HUES48 (cell line): Measurements from ENCODE around the gene PSMA5.

Experiments used
- H3K27ac ChIP-seq: one replicate; pipeline ENCODE4 v1.7.0; 2013; ENCODE audit warnings: low read depth, low read length, inconsistent platforms
- H3K27me3 ChIP-seq: 2 replicates; pipeline ENCODE4 v1.6.1; 2013; ENCODE audit warnings: mild to moderate bottlenecking, low read length; ENCODE audit not compliant: control insufficient read depth, insufficient read depth
- H3K36me3 ChIP-seq: 2 replicates; pipeline ENCODE4 v1.6.1; 2013; ENCODE audit warnings: low read length; ENCODE audit not compliant: control insufficient read depth, insufficient read depth
- H3K4me1 ChIP-seq: 2 replicates; pipeline ENCODE4 v1.6.1; 2013; ENCODE audit warnings: mild to moderate bottlenecking, low read length; ENCODE audit not compliant: control insufficient read depth, insufficient read depth
- H3K4me3 ChIP-seq: 2 replicates; pipeline ENCODE4 v1.5.1; 2013; ENCODE audit warnings: mild to moderate bottlenecking, low read depth, low read length
- H3K9ac ChIP-seq: 2 replicates; pipeline ENCODE4 v1.6.1; 2013; ENCODE audit warnings: mild to moderate bottlenecking, low read depth, low read length, moderate library complexity
- H3K9me3 ChIP-seq: 2 replicates; pipeline ENCODE4 v1.6.1; 2013; ENCODE audit warnings: low read length; ENCODE audit not compliant: control insufficient read depth, insufficient read depth

Gene PSMA5

DNA sequence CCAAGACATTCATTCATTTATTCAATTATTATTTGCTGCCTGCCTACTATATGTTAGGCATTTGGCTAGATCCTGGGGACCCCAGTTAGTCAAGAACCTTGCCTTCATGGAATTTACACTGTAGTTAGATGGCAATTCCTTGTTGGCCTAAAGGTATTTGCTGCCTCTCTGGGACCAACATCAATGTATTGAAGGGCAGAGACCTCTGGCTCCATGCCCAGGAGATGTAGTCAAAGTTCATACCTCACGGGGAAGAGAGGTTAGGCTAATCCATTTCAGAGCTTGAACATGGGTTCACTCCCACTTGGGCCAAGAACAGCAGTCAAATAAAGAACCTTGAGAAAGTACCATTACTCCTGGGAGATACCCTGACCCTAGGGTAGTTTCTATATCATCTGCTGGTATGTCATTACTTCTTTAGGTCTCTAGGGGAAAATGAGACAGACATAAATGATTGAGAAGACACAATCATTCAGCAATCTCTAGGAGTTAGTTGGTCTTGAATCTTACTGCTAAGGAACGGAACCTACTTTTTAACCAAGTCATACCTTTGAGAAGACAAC, 60.5 kb downstream of the PSMA5 start:
- Histone ChIP-seq H3K27me3 (no peaks in the 10 kb centered on the region), H3K4me1 (peaks cover 15% of the 10 kb centered on the region), H3K4me3 (no peak overlapping the region), H3K9ac (no peak overlapping the region), H3K27ac (no peak overlapping the region), H3K9me3 (no peaks in the 10 kb centered on the region), H3K36me3 (peaks cover 15% of the 10 kb centered on the region)

DNA sequence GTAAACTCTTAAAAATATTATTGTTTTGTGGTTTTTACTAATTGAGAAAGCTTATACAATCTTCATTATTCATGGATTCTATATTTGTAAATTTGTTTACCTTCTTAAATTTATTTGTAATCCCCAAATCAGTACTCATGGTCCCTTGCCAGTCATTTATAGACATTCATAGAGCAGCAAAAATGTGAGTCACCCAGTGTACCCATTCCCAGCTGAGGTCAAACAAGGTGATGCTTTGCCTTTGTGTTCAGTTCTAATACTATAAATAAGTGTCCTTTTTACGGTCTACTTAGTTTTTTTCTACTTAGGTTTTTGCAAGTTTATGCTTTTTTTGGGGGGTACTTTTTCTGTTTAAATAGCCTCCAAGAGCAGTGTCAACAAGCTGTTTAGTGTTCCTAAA, 64.6 kb downstream of the PSMA5 start:
- H3K9ac ChIP-seq, result no peak overlapping the region

DNA sequence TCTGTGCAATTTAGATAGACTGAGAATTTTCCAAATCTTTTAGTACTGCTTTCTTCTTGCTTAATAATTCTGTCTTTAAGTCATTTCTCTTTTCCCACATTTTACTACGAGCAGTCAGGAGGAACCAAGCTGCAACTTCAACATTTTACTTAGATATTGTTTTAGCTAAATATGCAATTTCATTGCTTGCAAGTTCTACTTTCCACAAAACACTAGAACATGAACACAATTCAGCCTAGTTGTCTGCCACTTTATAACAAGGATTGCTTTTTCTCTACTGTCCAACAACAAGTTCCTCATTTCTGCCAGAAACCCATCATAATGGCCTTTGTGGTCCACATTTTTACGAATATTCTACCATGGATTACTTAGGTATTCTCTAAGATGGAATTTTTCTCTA, 65.2 kb downstream of the PSMA5 start:
- H3K36me3 ChIP-seq, result peaks cover 6% of the 10 kb centered on the region
- H3K4me3 ChIP-seq, result no peak overlapping the region
- no peaks in the 10 kb centered on the region for H3K27me3 ChIP-seq
- no peaks in the 10 kb centered on the region for H3K9me3 ChIP-seq
- H3K4me1 ChIP-seq, result peaks cover 18% of the 10 kb centered on the region
- no peak overlapping the region for H3K9ac ChIP-seq
- peak overlapping the region; percentile 14 for H3K27ac ChIP-seq

More for the DNA sequence above, 64.6 kb downstream of the PSMA5 start:
- H3K27me3 ChIP-seq, result no peaks in the 10 kb centered on the region
- peaks cover 11% of the 10 kb centered on the region for H3K36me3 ChIP-seq
- no peaks in the 10 kb centered on the region for H3K9me3 ChIP-seq
- no peak overlapping the region for H3K4me3 ChIP-seq
- peaks cover 18% of the 10 kb centered on the region for H3K4me1 ChIP-seq
- no peak overlapping the region for H3K27ac ChIP-seq

DNA sequence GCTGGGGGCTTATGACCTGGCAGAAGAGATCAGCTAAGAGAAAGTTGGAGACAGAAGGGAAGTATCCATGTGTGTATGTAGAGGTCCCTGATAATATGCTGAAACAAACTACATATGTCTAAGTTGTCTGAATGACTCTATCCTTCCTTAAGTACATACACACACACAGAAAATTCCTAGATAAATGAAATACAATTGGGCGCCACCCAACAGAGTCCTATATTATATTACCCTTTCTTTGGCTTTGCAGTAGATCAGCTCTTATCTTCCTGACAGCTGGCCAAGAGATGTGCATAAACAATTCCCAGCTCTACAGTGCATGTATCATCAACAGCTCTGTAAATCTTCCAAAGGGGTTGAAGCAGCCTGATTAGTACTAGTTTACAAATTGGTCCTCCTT, 68.6 kb downstream of the PSMA5 start:
- H3K27ac ChIP-seq, result no peak overlapping the region
- peaks cover 24% of the 10 kb centered on the region for H3K36me3 ChIP-seq
- H3K4me1 ChIP-seq, result peaks cover 22% of the 10 kb centered on the region
- no peaks in the 10 kb centered on the region for H3K27me3 ChIP-seq
- H3K4me3 ChIP-seq, result no peak overlapping the region
- H3K9ac ChIP-seq, result no peak overlapping the region
- H3K9me3 ChIP-seq, result no peaks in the 10 kb centered on the region

DNA sequence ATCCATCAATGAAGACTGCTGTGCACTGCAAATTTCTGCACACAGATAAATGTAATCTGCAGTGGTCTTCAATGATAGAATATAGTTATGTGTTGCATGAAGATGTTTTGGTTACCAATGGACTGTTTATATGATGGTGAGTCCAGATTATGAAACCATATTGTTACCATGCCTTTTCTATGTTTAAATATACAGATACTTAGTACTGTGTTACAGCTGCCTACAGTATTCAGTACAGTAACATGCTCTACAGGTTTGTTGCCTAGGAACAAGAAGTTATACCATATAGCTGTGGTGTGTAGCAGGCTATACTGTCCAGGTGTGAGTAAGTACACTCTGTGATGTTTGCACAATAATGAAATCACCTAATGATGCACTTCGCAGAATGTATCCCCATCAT, 69.3 kb downstream of the PSMA5 start:
- peaks cover 20% of the 10 kb centered on the region for H3K4me1 ChIP-seq
- H3K27me3 ChIP-seq, result no peaks in the 10 kb centered on the region
- H3K27ac ChIP-seq, result no peak overlapping the region
- H3K36me3 ChIP-seq, result peaks cover 31% of the 10 kb centered on the region
- no peaks in the 10 kb centered on the region for H3K9me3 ChIP-seq
- no peak overlapping the region for H3K9ac ChIP-seq
- H3K4me3 ChIP-seq, result no peak overlapping the region

DNA sequence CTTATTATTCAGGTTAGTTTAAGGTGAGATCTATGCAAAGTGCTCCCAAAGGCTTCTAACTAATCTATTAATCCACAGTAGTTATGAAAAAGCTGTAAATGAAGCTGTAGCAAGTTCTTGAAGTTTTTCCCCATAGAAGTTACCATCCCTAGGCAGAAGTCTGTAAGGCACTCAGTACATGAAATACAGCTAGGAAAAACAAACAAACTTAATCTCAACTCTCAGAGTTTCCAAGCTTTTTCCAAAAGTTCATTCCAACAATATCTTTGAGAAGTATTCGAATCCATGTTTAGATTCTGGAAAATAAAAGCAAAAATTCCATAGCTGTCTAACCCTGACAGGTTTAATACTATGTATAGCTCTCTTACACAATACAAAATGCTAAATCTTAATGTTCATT, 69.7 kb downstream of the PSMA5 start:
- Histone ChIP-seq H3K4me1 (peaks cover 15% of the 10 kb centered on the region), H3K27me3 (no peaks in the 10 kb centered on the region), H3K9me3 (no peaks in the 10 kb centered on the region)

DNA sequence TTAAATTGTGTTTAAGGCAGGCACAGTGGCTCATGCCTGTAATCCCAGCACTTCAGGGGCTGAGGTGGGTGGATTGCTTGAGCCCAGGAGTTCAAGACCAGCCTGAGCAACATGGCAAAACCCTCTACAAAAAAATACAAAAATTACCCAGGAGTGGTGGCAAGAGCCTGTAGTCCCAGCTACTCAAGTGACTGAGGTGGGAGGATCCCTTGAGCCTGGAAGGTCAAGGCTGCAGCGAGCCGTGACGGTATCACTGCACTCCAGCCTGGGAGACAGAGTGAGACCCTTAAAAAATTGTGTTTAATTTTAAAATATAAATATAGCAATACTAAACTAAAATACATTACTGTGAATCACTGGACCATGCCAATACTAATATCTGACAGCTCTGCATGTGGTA, 71.3 kb downstream of the PSMA5 start:
- Histone ChIP-seq H3K27ac (no peak overlapping the region), H3K4me1 (peaks cover 4% of the 10 kb centered on the region; the same call in 1 of the 2 replicates), H3K4me3 (no peak overlapping the region; the same call in 1 of the 2 replicates), H3K36me3 (peaks cover 50% of the 10 kb centered on the region), H3K27me3 (no peaks in the 10 kb centered on the region), H3K9ac (no peak overlapping the region), H3K9me3 (no peaks in the 10 kb centered on the region)

More for the DNA sequence above, 69.7 kb downstream of the PSMA5 start:
- peaks cover 35% of the 10 kb centered on the region for H3K36me3 ChIP-seq
- H3K27ac ChIP-seq, result no peak overlapping the region
- H3K9ac ChIP-seq, result no peak overlapping the region
- H3K4me3 ChIP-seq, result no peak overlapping the region

DNA sequence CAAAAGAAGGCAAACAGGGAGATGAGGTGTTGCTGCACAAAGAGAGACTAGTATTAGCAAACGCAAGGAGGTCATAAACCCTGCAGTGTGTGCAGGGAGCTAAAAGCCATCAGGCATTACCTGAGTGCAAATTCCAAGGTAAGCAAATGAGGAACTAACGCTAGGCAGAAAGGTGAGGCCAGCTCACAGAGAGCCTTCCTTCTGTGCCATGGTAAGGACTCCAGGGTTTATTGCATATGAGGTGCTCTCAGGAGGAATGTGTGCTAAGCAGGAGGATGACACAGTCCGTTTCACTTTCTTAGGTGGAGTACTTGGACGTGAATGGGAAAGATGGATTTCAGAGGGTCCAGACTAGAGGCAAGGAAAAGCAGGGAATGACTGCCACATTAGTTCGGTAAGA, 74.8 kb downstream of the PSMA5 start:
- peaks cover 4% of the 10 kb centered on the region; the same call in 1 of the 2 replicates for H3K4me1 ChIP-seq
- peaks cover 82% of the 10 kb centered on the region for H3K36me3 ChIP-seq
- H3K27me3 ChIP-seq, result no peaks in the 10 kb centered on the region
- no peak overlapping the region for H3K4me3 ChIP-seq
- H3K9ac ChIP-seq, result no peak overlapping the region
- H3K9me3 ChIP-seq, result no peaks in the 10 kb centered on the region
- H3K27ac ChIP-seq, result no peak overlapping the region

DNA sequence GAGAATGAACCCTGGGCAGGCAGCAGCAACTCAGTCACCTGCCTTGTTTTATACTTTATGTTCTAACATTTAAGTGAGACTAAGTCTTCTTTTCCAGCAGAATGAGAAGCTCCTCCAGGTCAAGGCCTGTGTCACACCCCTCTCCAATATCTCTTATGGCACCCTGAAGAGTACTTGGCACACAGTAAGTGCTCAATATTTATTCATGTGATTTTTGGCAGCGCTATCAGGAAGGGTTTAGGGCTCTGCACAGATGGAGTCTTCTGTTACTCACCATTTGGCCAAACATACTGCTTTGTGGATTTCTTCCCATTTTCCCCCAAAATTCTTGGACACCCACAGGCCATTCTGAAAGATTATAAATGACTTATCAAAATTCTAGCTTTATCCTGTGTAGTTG, 75.6 kb downstream of the PSMA5 start:
- H3K4me1 ChIP-seq, result peaks cover 4% of the 10 kb centered on the region; the same call in 1 of the 2 replicates
- no peaks in the 10 kb centered on the region for H3K27me3 ChIP-seq
- H3K4me3 ChIP-seq, result no peak overlapping the region
- H3K36me3 ChIP-seq, result peaks cover 83% of the 10 kb centered on the region
- no peak overlapping the region for H3K9ac ChIP-seq
- H3K27ac ChIP-seq, result no peak overlapping the region
- H3K9me3 ChIP-seq, result no peaks in the 10 kb centered on the region

DNA sequence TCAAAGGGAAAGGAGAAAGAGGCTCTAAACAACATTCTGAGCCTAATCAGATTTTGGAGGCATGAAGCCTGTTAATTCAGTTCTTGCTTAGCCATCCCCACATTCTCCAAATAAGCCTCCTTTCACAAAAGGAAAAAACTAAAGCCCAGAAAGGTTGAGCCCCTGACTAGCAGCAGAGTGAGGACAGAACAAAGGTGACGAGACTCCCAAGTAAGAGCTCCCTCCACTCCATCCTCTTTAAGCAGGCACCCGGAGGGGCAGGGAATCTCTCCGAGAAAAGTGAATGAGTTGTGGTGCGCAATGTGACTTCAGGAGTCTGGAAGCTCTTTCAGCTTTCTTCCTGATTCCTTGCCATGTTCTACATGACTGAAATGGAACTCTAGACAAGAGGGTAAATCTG, 76.1 kb downstream of the PSMA5 start:
- no peaks in the 10 kb centered on the region for H3K27me3 ChIP-seq
- H3K9ac ChIP-seq, result no peak overlapping the region
- H3K9me3 ChIP-seq, result no peaks in the 10 kb centered on the region
- no peak overlapping the region for H3K4me3 ChIP-seq
- H3K36me3 ChIP-seq, result peaks cover 86% of the 10 kb centered on the region
- H3K4me1 ChIP-seq, result peaks cover 2% of the 10 kb centered on the region; the same call in 1 of the 2 replicates
- no peak overlapping the region for H3K27ac ChIP-seq
